ENCODE measurements around the gene CAMK1G. TPM values are rescaled to one million over a fixed set of nuclear protein-coding genes. Genes with fewer than 3 reads are reported as not detected.
A peak's percentile ranks its signal among the peaks of the same experiment; 100 is the strongest.

CAMK1G gene
- polyA plus RNA-seq, 10 donors: 0.10 to 0.47 (median 0.19) TPM; not detected in 5

GRCh38 chr1:209618756-209619420 lies 35.4 kb downstream of the CAMK1G start:
- DNase-seq: peak in 1 of 3 donors; percentile 34

DNA sequence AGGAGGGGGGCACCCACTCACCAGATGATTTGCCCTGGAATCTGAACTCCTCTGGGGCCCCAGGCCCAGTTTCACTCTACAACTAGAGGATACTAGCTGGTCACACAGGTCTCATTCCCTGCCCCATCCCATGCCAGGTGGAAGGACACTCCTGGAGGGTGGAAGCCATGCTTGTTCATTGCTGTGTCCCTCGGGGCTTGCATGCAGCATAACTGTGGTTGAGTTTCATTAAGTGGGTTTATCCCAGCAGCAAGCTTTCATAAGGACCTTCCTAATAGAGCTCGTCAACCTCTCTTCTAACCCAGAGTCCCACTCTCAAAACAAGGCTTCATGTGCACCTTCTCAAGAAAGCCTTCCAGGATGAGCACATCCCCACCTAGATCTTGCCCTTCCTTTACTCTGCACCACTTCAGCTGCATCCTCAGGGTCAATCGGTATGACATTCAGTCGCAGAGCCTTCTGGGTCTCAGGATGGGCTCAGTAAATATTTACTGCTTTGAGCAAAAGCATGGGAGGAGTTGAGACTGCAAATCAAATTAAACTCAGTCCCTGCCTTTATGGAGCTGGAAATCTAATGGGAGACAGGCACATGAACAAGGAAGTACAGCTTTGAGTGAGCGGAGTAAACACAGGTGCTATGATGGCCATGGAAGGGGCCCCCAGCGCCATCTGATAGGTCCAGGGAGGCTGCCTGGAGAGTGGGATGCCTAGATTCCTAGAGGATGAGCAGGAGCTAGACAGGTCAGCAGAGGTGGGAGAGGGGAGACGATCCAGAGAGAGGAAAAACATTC lies 36.4 kb downstream of the CAMK1G start:
- DNase-seq: no peak

GRCh38 chr1:209620487-209620884 lies 37.0 kb downstream of the CAMK1G start:
- DNase-seq: peak in 1 of 3 donors; percentile 25

GRCh38 chr1:209621286-209621685 lies 37.8 kb downstream of the CAMK1G start:
- DNase-seq: no peak

- DNase-seq: no peak
Measured at GRCh38 chr1:209621741-209622655, 38.5 kb downstream of the CAMK1G start.

DNA sequence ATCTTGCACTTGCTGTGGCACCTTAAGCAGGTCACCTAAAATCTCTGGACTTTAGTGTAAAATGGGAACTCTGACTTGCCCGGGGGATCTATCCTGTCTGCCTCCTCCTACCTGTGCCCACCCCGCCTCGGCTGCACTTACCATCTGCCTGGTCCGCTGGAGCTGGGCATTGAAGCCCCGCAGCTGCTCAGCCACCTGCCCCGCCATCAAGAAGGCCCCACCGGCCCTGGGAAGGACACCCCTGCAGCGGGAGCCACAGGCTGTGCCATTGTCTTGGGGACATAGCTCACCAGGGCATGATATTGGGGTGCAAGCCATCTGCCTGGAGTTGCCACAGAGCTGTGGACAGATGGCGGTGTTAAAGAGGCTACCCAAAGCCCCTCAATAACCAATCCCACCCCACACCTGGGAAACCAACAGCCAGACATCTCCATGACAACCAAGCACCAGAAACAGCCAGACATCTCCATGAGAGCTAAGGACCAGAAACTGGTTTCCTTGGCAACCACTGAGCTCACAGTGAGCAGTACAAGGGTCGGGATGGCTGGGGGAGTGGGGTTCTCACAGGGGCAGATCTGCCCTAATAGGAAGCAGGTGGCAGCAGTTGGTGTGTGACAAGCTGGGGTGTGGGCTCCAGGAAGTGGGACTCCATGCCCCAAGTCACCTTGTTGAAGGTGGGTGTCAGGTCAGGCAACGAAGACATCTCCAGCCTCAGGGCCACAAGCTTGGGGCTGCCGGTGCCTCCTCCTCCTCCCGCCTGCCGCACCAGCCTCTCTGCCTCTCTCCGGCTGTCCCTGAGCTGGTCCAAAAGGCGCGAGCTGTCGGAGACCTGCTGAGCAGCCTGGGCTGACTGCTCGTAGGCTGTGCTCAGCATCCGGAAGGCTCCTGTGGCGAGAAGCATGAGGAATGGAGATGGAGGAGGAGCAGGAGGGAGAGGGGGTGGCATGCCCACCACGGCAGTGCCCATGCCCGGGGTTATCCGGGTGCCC lies 39.6 kb downstream of the CAMK1G start:
- DNase-seq: no peak

DNA sequence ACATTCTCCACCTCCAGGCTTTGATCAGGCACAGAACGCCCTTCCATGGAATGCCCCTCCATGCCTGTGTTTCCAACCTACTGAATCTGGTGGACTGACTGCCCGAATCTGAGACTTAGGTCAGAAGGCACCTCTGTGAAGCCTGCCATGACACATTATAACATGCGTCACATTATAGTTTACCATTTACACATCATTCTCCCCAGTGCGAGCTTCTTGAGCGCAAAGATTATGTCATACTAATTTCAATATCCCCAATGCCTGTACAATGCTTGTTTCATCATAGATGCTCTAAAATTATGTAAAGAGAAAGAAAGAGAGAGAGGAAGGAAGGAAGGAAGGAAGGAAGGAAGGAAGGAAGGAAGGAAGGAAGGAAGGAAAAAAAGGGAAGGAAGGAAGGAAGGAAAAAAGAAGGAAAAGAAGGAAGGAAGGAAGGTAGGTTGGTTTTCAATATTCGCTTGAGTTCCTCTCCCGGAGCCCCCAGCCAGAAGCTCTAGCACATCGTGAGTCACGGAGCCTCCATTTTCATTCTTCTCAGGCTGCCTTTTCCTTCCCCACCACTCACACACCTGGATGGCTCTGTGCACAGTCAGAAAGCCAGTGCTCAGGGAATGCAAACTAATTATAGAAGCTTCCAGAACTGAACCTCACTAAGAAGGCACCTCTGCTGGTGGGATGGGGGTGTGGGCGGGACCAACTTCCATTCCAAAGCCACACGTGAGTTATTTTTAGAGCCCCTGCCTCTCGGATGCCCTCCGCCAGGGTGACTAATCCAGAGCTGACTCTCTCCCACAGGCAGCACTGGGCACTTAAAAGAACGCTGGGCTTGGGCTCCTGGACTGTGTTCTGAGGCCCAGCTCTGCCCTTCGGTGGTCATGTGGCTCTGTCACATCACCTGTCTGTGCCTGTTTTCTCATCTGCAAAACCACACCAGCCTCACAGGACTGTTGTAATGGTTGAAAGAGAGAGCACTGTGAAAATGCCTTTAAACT lies 41.3 kb downstream of the CAMK1G start:
- DNase-seq: no peak

DNA sequence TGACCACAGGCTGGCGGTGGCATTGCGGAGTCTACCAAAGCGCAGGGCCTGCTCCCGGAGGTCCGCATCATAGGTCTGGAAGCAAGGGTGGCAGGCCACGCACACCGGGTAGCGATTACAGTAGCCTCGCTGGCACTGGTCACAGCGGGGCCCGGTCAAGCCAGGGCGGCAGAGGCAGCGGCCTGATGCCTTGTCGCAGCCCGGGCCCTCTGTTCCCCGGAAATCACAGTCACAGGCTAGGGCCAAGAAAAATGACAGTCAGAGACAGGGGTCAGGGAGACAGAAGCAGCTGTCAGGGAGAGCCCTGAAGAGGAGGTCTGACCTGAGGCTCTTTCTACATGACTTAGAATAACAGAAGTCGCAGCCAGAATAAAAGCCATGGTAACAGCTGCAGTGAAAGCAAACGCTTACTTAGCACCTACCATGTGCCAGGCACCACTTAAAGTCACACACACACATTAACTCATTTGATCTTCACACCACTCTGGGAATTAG lies 42.3 kb downstream of the CAMK1G start:
- DNase-seq: peak; percentile 46 to 66 (median 49)

GRCh38 chr1:209626346-209627026 lies 43.0 kb downstream of the CAMK1G start:
- no peak for DNase-seq

DNA sequence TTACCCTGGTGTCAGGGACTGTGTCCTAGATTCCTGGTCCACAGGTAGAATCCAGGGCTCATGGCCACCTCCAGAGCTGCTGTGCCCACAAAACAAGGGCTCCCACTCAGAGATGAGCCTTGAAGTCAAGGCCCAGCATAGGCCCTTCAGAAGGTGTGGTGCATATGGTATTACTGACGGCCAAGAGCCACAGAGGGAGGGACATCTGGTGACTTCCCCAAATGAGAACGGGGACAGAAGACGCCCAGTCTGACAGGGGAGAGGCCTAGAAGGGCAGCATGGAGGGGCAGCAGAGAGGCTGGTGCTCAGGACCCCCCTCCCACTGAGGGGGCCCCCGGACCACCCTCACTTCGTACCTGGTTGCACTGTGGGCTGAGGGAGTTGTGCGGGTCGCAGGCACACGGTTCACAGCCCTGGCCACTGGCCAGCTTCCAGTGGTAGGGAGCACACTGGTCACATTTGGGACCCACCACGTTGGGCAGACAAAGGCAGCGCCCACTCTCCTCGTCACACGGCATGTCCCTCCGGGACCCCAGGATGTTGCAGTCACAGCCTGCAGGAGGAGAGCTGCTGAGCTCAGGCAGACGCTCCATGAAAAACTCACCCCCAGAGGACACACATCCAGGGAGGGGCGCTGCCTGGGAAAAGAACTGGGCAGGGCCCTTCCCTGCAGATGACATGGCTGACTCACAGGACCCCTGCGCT lies 43.7 kb downstream of the CAMK1G start:
- no peak for DNase-seq

DNA sequence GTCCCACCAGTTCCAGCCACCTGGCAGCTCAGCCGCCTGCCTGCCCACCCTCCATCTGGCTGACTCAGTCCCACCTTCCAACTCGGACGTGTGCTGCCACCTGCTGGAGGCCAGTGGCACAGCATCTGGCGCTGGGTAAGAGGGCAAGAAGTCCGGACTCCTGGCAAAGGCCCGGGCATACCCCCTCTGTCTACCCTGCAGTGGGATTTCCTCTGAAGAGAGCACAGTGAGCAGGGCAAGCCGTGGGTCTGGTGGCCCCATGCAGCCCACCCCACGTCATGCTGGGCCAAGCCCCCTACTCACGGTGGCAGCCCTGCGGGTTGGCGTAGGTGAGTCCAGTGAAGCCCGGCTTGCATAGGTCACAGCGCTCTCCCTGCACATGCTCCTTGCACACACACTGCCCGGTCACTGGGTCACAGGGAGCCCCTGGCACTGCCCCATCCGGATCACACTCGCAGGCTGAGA lies 44.2 kb downstream of the CAMK1G start:
- DNase-seq: peak; percentile 62 to 83 (median 74)

GRCh38 chr1:209628618-209629299 lies 45.2 kb downstream of the CAMK1G start:
- no peak for DNase-seq

GRCh38 chr1:209629621-209630382 lies 46.3 kb downstream of the CAMK1G start:
- DNase-seq: no peak

DNA sequence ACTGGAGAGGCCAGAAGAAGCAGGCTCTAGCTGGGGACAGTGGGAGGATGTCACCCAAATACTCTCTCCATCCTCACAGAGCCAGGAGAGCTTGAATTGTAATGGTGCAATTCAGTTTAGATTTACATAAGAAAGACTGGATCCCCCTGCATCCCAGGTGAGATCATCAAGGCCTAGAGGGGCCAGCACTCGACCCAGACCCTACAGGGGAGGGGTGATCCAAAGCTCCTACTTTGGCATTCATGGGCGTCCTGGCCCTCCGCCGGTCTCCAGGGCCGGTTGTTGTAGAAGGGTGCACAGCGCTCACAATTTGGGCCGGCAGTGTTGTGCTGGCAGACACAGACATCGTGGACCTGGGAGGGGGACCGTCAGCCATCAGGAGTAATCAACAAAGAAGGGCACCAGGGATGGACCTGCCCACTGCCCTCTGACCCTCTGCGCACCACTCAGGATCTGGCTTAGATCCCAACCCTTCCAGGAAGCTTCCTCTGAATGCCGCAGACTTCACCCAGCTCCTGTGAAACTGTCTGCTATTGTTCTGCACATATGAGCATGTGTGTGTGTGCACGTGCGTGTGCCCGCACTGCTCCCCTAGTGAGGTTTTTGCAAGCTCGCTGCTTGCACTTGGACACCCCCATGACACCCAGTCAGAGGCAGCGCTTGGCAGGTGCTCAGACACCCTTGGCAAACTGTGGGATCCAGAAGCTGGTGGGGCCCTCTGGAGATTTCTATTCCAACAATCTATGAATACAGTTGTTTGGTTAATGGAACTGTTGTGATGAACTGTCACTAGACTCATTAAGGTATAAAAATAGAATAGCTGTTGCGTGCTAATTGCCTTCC lies 47.1 kb downstream of the CAMK1G start:
- DNase-seq: no peak

GRCh38 chr1:209633335-209633997 lies 50.0 kb downstream of the CAMK1G start:
- DNase-seq: peak in 1 of 3 donors; percentile 43

Data from muscle of back (tissue), 11 donors.